Measurements from ENCODE around the gene NTF4. TPM values are rescaled to one million over a fixed set of nuclear protein-coding genes. Genes with fewer than 3 reads are reported as not detected.

The NTF4 gene
- total and polyA plus RNA-seq, 7 donors, result 1.8 to 7.4 (median 5.6) TPM

- no peak overlapping the region for H3K27ac ChIP-seq
- peaks cover 7% of the 10 kb centered on the region for H3K4me1 ChIP-seq
- intact Hi-C loops (cut with DNase I), result no loop called here
- no peaks in the 10 kb centered on the region for H3K27me3 ChIP-seq (ENCODE audit: insufficient read depth in 3 of 3, low read length in 2 of 3)
- H3K36me3 ChIP-seq (ENCODE audit: insufficient read depth in 1 of 2, low read depth in 1 of 2), result peaks cover 12 to 29% of the 10 kb centered on the region in 2 donors
- WGBS, 3 donors, result 0 to 1% (median 1%) methylated on average over 59 to 62 of the region's 62 CpGs
- ATAC-seq (peak; percentile 71 to 78 (median 75)), DNase-seq (peak; percentile 62 to 80)
- peak; percentile 50 for TF ChIP-seq CTCF (IDR thresholded peaks at IDR 0.05)
- H3K4me3 ChIP-seq, result peak overlapping the region; percentile 66
- no peaks in the 10 kb centered on the region for H3K9me3 ChIP-seq
Observed at GRCh38 chr19:49017666-49018351, 46.8 kb downstream of the NTF4 start.

GRCh38 chr19:49017041-49017665, 47.5 kb downstream of the NTF4 start, which contains the start of gene LHB:
LHB (minus strand) TSS chr19:49017091; CDS start chr19:49017081, 10 bp downstream.
- intact Hi-C loops (cut with DNase I), result no loop called here
- WGBS, 3 donors, result 67 to 69% (median 67%) methylated on average over 16 to 17 of the region's 17 CpGs
- peaks cover 12 to 34% of the 10 kb centered on the region in 2 donors for H3K36me3 ChIP-seq (ENCODE audit: insufficient read depth in 1 of 2, low read depth in 1 of 2)
- TF ChIP-seq CTCF (IDR thresholded peaks at IDR 0.05), result no peak
- H3K27me3 ChIP-seq (ENCODE audit: insufficient read depth in 3 of 3, low read length in 2 of 3), result no peaks in the 10 kb centered on the region
- DNase-seq (no peak), ATAC-seq (no peak)
- H3K4me3 ChIP-seq, result peak within 1 kb of the TSS; percentile 66
- H3K27ac ChIP-seq, result no peak within 1 kb of the TSS
- peaks cover 7% of the 10 kb centered on the region for H3K4me1 ChIP-seq
- no peaks in the 10 kb centered on the region for H3K9me3 ChIP-seq

- TF ChIP-seq CTCF (IDR thresholded peaks at IDR 0.05), result no peak
- Histone ChIP-seq H3K4me3 (no peak overlapping the region), H3K9me3 (no peaks in the 10 kb centered on the region), H3K27ac (no peak overlapping the region), H3K36me3 (ENCODE audit: insufficient read depth in 1 of 2, low read depth in 1 of 2) (peaks cover 12 to 43% of the 10 kb centered on the region in 2 donors), H3K27me3 (ENCODE audit: insufficient read depth in 3 of 3, low read length in 2 of 3) (no peaks in the 10 kb centered on the region), H3K4me1 (peaks cover 7% of the 10 kb centered on the region)
- DNase-seq (no peak), ATAC-seq (no peak)
- 90 to 96% (median 94%) methylated on average over 23 to 26 of the region's 29 CpGs for whole genome bisulfite sequencing, 3 donors
- intact Hi-C loops (cut with DNase I), result no loop called here
Observed at GRCh38 chr19:49016067-49016839, 48.4 kb downstream of the NTF4 start.

- intact Hi-C loops (cut with DNase I), result loop anchor here in 1 of 2 donors (5.0 kb wide), 1 partner anchor 42 kb away; the partner anchor contains the start of gene CGB7
- 90 to 95% (median 91%) methylated on average over 18 of the region's 18 CpGs for WGBS, 3 donors
- ATAC-seq, result no peak
Observed at GRCh38 chr19:49014870-49015255, 49.8 kb downstream of the NTF4 start.

More at GRCh38 chr19:49014870-49015255, 49.8 kb downstream of the NTF4 start:
- Histone ChIP-seq H3K9me3 (no peaks in the 10 kb centered on the region), H3K4me3 (no peak overlapping the region), H3K36me3 (ENCODE audit: insufficient read depth in 1 of 2, low read depth in 1 of 2) (peaks cover 17 to 57% of the 10 kb centered on the region in 2 donors), H3K4me1 (peaks cover 7% of the 10 kb centered on the region), H3K27me3 (ENCODE audit: insufficient read depth in 3 of 3, low read length in 2 of 3) (no peaks in the 10 kb centered on the region), H3K27ac (no peak overlapping the region)
- TF ChIP-seq CTCF (IDR thresholded peaks at IDR 0.05), result no peak
- DNase-seq, result no peak

Measured in psoas muscle (tissue), 8 donors.